ENCODE results near the gene PDE10A. TPM values are rescaled to one million over a fixed set of nuclear protein-coding genes. Genes with fewer than 3 reads are reported as not detected.

Gene PDE10A
- total and polyA plus RNA-seq, 2 of the 13 experiments (the other 11 are each of a cell fraction or from before 2014, with no cell fraction given): not detected

GRCh38 chr6:165478581-165478980, 184.5 kb downstream of the PDE10A start:
- Histone ChIP-seq H4K20me1 (ENCODE audit: insufficient read depth, low read length) (no peaks in the 10 kb centered on the region), H3K27me3 (ENCODE audit: control insufficient read depth in 1 of 2, insufficient read depth in 2 of 2, low read length in 2 of 2) (no peaks in the 10 kb centered on the region), H3K36me3 (replicated peaks in 1 of 2; ENCODE audit: control insufficient read depth in 1 of 2, insufficient read depth in 2 of 2, low read length in 2 of 2) (no peaks in the 10 kb centered on the region), H3K9ac (ENCODE audit: insufficient read depth, low read depth, low read length) (no peak overlapping the region), H3K27ac (ENCODE audit: extremely low read length, insufficient read depth, low read length) (no peak overlapping the region), H3K4me1 (ENCODE audit: insufficient read depth, low read length) (no peaks in the 10 kb centered on the region), H3K79me2 (ENCODE audit: insufficient read depth, low read length) (no peaks in the 10 kb centered on the region), H3K9me3 (ENCODE audit: low read length) (no peaks in the 10 kb centered on the region), H2AFZ (ENCODE audit: low read length) (no peak overlapping the region), H3K4me3 (replicated peaks in 1 of 3; ENCODE audit: insufficient read depth in 1 of 3, low read depth in 2 of 3, low read length in 3 of 3) (no peak overlapping the region), H3K4me2 (ENCODE audit: low read depth, low read length) (no peak overlapping the region)
- CTCF ChIA-PET (ENCODE audit: low intra/inter-chr PET ratio, low total read pairs): no interaction called here
- FAIRE-seq (no peak), ATAC-seq (no peak), DNase-seq (ENCODE audit: low spot score) (no peak)
- intact Hi-C loops (cut with micrococcal nuclease; ENCODE audit: unreplicated experiment) (no loop called here), in situ Hi-C loops (cut with HindIII; ENCODE audit: extremely low pct_ligation_motif_present, low pct_unique_long_range_greater_than_20kb) (no loop called here)
- TF ChIP-seq ELF4 (CRISPR knock-in tag; IDR thresholded peaks at IDR 0.05; ENCODE audit: borderline replicate concordance): no peak
- TF ChIP-seq RBFOX2 (IDR thresholded peaks at IDR 0.05; ENCODE audit: low read depth, low read length): no peak
- no peak for TF ChIP-seq HNRNPH1 (optimal IDR thresholded peaks at IDR 0.05; ENCODE audit: low read depth, low read length)
- no peak for TF ChIP-seq PHF8 (CRISPR knock-in tag; IDR thresholded peaks at IDR 0.05)
- TF ChIP-seq SNAPC5 (CRISPR knock-in tag; IDR thresholded peaks at IDR 0.05; ENCODE audit: borderline replicate concordance): no peak
- TF ChIP-seq GMEB1 (CRISPR knock-in tag; IDR thresholded peaks at IDR 0.05; ENCODE audit: borderline replicate concordance): no peak
- TF ChIP-seq ZNF367 (CRISPR knock-in tag; IDR thresholded peaks at IDR 0.05; ENCODE audit: borderline replicate concordance): no peak
- no peak for TF ChIP-seq ZNF597 (CRISPR knock-in tag; IDR thresholded peaks at IDR 0.05)
- no peak for TF ChIP-seq ZNF737 (CRISPR knock-in tag; IDR thresholded peaks at IDR 0.05; ENCODE audit: borderline replicate concordance)
- TF ChIP-seq ZNF512B (CRISPR knock-in tag; IDR thresholded peaks at IDR 0.05; ENCODE audit: borderline replicate concordance): no peak
- no peak for TF ChIP-seq AGO2 (optimal IDR thresholded peaks at IDR 0.05; ENCODE audit: low read depth, low read length)
- TF ChIP-seq JUND (CRISPR knock-in tag; IDR thresholded peaks at IDR 0.05): no peak
- TF ChIP-seq NFIC (IDR thresholded peaks at IDR 0.05; ENCODE audit: low read length): no peak
- WGBS (ENCODE audit: low lambda C conversion rate): 0% methylated on average over 1 of the region's 1 CpG
- POLR2A ChIA-PET: no interaction called here
- BruUV-seq (replicated peaks): no TSS peak

Data from HepG2 (cell line).